ENCODE data around the gene HNRNPUL1.

Gene HNRNPUL1

GRCh38 chr19:41234512-41235168 is 29.5 kb upstream of the HNRNPUL1 start:
- no peak for DNase-seq

GRCh38 chr19:41235480-41235879 is 28.7 kb upstream of the HNRNPUL1 start:
- no peak for DNase-seq

- no peak for DNase-seq
These were observed 25.9 kb upstream of the HNRNPUL1 start for GRCh38 chr19:41238244-41238643.

GRCh38 chr19:41239363-41239762 is 24.8 kb upstream of the HNRNPUL1 start:
- DNase-seq, result no peak

- no peak for DNase-seq
These were observed 24.1 kb upstream of the HNRNPUL1 start for GRCh38 chr19:41239961-41240574.

- DNase-seq, result no peak
These were observed 22.3 kb upstream of the HNRNPUL1 start for GRCh38 chr19:41241859-41242258.

GRCh38 chr19:41244117-41244516 is 20.1 kb upstream of the HNRNPUL1 start:
- DNase-seq, result no peak

GRCh38 chr19:41245843-41246242 is 18.3 kb upstream of the HNRNPUL1 start:
- DNase-seq, result no peak

- no peak for DNase-seq
These were observed 15.3 kb upstream of the HNRNPUL1 start for GRCh38 chr19:41248895-41249294.

GRCh38 chr19:41249707-41250423 is 14.3 kb upstream of the HNRNPUL1 start:
- no peak for DNase-seq

- no peak for DNase-seq
These were observed 10.5 kb upstream of the HNRNPUL1 start for GRCh38 chr19:41253660-41254059.

GRCh38 chr19:41255171-41255570 is 9.0 kb upstream of the HNRNPUL1 start:
- no peak for DNase-seq

GRCh38 chr19:41261474-41262190 is 2.5 kb upstream of the HNRNPUL1 start:
- no peak for DNase-seq

GRCh38 chr19:41263042-41263849 is 926 bp upstream of the HNRNPUL1 start:
- peak; percentile 93 for DNase-seq

GRCh38 chr19:41264581-41265394 is 616 bp downstream of the HNRNPUL1 start:
- DNase-seq, result peak; percentile 39

- DNase-seq, result peak; percentile 1
These were observed 1.4 kb downstream of the HNRNPUL1 start for GRCh38 chr19:41265395-41266153.

- no peak for DNase-seq
These were observed 4.9 kb downstream of the HNRNPUL1 start for GRCh38 chr19:41269055-41269454.

- no peak for DNase-seq
These were observed 5.4 kb downstream of the HNRNPUL1 start for GRCh38 chr19:41269571-41269970.

- no peak for DNase-seq
These were observed 8.9 kb downstream of the HNRNPUL1 start for GRCh38 chr19:41273076-41273475.

- DNase-seq, result no peak
These were observed 10.6 kb downstream of the HNRNPUL1 start for GRCh38 chr19:41274802-41275201.

- no peak for DNase-seq
These were observed 12.1 kb downstream of the HNRNPUL1 start for GRCh38 chr19:41276231-41276630.

Data from CD4-positive, alpha-beta T cell treated with Interleukin-4 for 4 hours (primary cell).